Panc1 (cell line): ENCODE measurements around the gene FUOM. TPM values are rescaled to one million over a fixed set of nuclear protein-coding genes. Genes with fewer than 3 reads are reported as not detected.

ENCODE experiments used
- ATAC-seq: fragments of 200-7000 bp; cut with Tn5 transposase; 2 replicates; pipeline ENCODE4 v1.9.1; 2020; ENCODE audit warnings: mild to moderate bottlenecking, moderate library complexity
- BruUV-seq: library from RNA; stranded (reverse); fragments of 400-500 nt; replicated peaks from 2 replicates; lab custom pipeline; 2021; lab: Mats Ljungman, UMichigan
- CTCF ChIA-PET: fragments of 300-600 bp; sonication (Branson Sonifier 250); formaldehyde crosslinking; loops from one replicate; lab custom pipeline; 2022; ENCODE audit warnings: antibody characterized with exemption; lab: Charles Lee
- POLR2A ChIA-PET: fragments of 300-600 bp; sonication (Branson Sonifier 250); formaldehyde crosslinking; loops from one replicate; lab custom pipeline; 2022; ENCODE audit warnings: antibody characterized with exemption; lab: Charles Lee
- DNase-seq: peaks from one replicate; pipeline ENCODE4 v3.0.0-alpha.2; 2010; ENCODE audit warnings: low read depth, low spot score
- H3K27ac ChIP-seq: 2 replicates; pipeline ENCODE4 v1.5.1; 2011; ENCODE audit warnings: mild to moderate bottlenecking, low read length, inconsistent platforms
- H3K27me3 ChIP-seq: fragments of 200-500 bp; sonication (Bioruptor generic); 2 replicates; pipeline ENCODE4 v1.6.0; 2014; ENCODE audit warnings: low read length, inconsistent platforms; ENCODE audit not compliant: control insufficient read depth, insufficient read depth
- H3K36me3 ChIP-seq: fragments of 200-500 bp; sonication (Bioruptor generic); 2 replicates; pipeline ENCODE4 v1.5.1; 2014; ENCODE audit warnings: inconsistent platforms, mild to moderate bottlenecking, low read length, moderate library complexity; ENCODE audit not compliant: control insufficient read depth, insufficient read depth
- H3K4me1 ChIP-seq: 2 replicates; pipeline ENCODE4 v1.5.1; 2011; ENCODE audit warnings: inconsistent platforms, mild to moderate bottlenecking, low read length, moderate library complexity; ENCODE audit not compliant: control insufficient read depth, insufficient read depth
- H3K4me3 ChIP-seq, 2 experiments: 2 replicates each; pipeline ENCODE4 v1.5.1; 2011 to 2012; ENCODE audit warnings: low read depth in 2 of 2, low read length in 2 of 2, mild to moderate bottlenecking in 2 of 2, inconsistent platforms in 1 of 2, moderate library complexity in 1 of 2
- H3K9me3 ChIP-seq: fragments of 200-500 bp; sonication (Bioruptor generic); 2 replicates; pipeline ENCODE4 v1.5.1; 2014; ENCODE audit warnings: low read depth, mild to moderate bottlenecking, inconsistent platforms, low read length, moderate library complexity; ENCODE audit not compliant: control insufficient read depth, insufficient read depth
- POLR2AphosphoS5 ChIP-seq: IDR thresholded peaks from 2 replicates; pipeline ENCODE4 v1.6.1; 2012; ENCODE audit warnings: mild to moderate bottlenecking, low read depth, low read length, moderate library complexity
- SIN3A ChIP-seq: IDR thresholded peaks from 2 replicates; pipeline ENCODE4 v1.6.1; 2012; ENCODE audit warnings: low read depth, mild to moderate bottlenecking, low read length, moderate library complexity, borderline replicate concordance; ENCODE audit not compliant: insufficient read depth
- TCF7L2 ChIP-seq: IDR thresholded peaks from 2 replicates; pipeline ENCODE4 v1.6.1; 2011; ENCODE audit warnings: mild to moderate bottlenecking, low read depth, low read length, inconsistent platforms
- in situ Hi-C: cut with HindIII; loops from 2 replicates; pipeline ENCODE4 v1.10.0; 2016; ENCODE audit warnings: low sequenced_read_pairs, low pct_unique_long_range_greater_than_20kb
- intact Hi-C: fragments of 100-400 bp; cut with micrococcal nuclease; formaldehyde crosslinking; loops from one replicate; pipeline ENCODE4 v1.10.0; 2022; ENCODE audit not compliant: unreplicated experiment
- total RNA-seq: library from RNA; stranded (reverse); gene quantifications from one replicate; pipeline ENCODE4 v1.2.1, GENCODE V29; 2021; ENCODE audit not compliant: unreplicated experiment
- TF ChIP-seq, protein P1 (sequence below), 2 experiments: IDR thresholded peaks; 2 replicates each; pipeline ENCODE4 v1.6.1; 2011 to 2012; ENCODE audit warnings: low read depth in 2 of 2, control low read depth in 1 of 2, low read length in 1 of 2, mild to moderate bottlenecking in 1 of 2, moderate library complexity in 1 of 2; ENCODE audit not compliant: insufficient read depth in 1 of 2
- TF ChIP-seq, protein P2 (sequence below): fragments of 450-650 bp; IDR thresholded peaks from 2 replicates; pipeline ENCODE4 v1.5.1; 2017; ENCODE audit warnings: mild to moderate bottlenecking

Gene FUOM
- total RNA-seq, 1 experiment from 2014 or later: 39.6 TPM

DNA sequence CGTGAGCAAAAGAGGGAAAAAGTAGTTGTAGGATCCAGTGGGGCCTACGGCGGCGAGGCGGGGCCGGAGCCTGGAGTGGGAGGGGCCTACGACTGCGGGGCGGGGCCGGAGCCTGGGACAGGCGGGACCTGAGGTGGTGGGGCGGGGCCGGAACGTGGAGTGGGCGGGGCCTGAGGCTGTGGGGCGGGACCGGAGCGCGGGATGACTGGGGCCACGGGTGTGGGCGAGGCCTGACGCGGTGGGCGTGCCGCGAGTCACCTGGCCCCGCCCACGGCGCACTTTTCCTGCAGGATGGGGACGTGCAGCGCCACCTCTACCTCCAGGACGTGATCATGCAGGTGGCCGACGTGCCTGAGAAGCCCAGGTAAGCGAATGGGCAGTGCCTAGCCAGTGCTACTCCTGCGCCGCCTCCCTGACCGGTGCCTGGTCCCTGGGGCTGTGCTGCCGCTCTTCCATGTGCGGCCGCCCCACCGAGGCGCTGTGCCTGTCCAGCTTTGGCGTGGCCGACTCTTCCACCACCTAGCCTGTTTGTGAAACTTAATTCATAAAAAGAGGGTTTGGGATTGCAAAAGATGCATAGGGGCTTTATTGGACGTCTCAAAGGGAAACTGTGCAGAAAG is 48.6 kb downstream of the FUOM start:
- intact Hi-C loops: no loop called here
- no peaks in the 10 kb centered on the region for H3K9me3 ChIP-seq
- BruUV-seq: no TSS peak

DNA sequence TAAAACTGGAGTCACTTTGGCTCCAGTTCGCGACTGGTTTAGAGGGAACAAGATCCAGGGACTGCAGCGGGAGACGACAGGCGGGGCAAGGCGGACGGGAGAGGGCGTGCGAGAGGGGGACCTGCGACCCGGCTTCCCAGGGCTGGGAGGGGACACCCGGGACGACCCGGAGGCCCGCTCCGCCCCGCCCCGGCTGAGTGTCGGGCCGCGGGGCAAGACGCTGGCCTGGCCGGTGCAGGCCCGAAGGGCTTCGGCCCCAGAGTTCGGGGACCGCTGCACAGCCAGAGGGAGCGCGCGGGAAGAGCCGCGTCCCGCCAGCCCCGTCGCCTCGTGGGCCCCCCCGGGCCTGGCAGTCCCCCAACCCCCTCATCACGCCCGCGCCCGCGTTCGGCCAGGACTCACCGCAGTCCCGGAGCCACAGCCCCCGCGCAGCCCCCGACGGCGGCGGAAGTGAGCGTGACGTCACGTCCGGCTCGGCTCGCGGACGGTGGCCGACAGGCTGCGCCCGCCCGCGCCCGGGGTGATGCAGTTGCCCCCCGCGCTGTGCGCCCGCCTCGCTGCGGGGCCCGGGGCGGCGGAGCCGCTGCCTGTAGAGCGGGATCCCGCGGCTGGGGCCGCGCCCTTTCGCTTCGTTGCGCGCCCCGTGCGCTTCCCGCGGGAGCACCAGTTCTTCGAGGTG is 49.3 kb downstream of the FUOM start, which contains the start of the genes TUBGCP2 and ZNF511:
Gene TUBGCP2 (minus strand): TSS at position 452 of the 679 bp plus-strand sequence. CDS start 5,931 bp downstream, outside the sequence.
Gene ZNF511 (plus strand): TSS at position 494 of the 679 bp plus-strand sequence. CDS start 30 bp downstream, at position 524.
- H3K4me3 ChIP-seq: peak within 1 kb of the TSS; percentile 90 to 97
- H3K4me1 ChIP-seq: peaks cover 13% of the 10 kb centered on the region; the same call in 1 of the 2 replicates
- H3K36me3 ChIP-seq: peaks cover 4% of the 10 kb centered on the region; the same call in 1 of the 2 replicates
- ATAC-seq (peak; percentile 92), DNase-seq (no peak)
- intact Hi-C loops (no loop called here), in situ Hi-C loops (no loop called here)
- H3K27me3 ChIP-seq: no peaks in the 10 kb centered on the region
- CTCF ChIA-PET: no interaction called here
- peak within 1 kb of the TSS; percentile 85 for H3K27ac ChIP-seq
- POLR2A ChIA-PET: no interaction called here
- H3K9me3 ChIP-seq: no peaks in the 10 kb centered on the region
- TF ChIP-seq, protein P1, sequence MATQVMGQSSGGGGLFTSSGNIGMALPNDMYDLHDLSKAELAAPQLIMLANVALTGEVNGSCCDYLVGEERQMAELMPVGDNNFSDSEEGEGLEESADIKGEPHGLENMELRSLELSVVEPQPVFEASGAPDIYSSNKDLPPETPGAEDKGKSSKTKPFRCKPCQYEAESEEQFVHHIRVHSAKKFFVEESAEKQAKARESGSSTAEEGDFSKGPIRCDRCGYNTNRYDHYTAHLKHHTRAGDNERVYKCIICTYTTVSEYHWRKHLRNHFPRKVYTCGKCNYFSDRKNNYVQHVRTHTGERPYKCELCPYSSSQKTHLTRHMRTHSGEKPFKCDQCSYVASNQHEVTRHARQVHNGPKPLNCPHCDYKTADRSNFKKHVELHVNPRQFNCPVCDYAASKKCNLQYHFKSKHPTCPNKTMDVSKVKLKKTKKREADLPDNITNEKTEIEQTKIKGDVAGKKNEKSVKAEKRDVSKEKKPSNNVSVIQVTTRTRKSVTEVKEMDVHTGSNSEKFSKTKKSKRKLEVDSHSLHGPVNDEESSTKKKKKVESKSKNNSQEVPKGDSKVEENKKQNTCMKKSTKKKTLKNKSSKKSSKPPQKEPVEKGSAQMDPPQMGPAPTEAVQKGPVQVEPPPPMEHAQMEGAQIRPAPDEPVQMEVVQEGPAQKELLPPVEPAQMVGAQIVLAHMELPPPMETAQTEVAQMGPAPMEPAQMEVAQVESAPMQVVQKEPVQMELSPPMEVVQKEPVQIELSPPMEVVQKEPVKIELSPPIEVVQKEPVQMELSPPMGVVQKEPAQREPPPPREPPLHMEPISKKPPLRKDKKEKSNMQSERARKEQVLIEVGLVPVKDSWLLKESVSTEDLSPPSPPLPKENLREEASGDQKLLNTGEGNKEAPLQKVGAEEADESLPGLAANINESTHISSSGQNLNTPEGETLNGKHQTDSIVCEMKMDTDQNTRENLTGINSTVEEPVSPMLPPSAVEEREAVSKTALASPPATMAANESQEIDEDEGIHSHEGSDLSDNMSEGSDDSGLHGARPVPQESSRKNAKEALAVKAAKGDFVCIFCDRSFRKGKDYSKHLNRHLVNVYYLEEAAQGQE (IDR thresholded peaks at IDR 0.05; ENCODE audit: insufficient read depth in 1 of 2, low read depth in 2 of 2, low read length in 1 of 2): 0 out of 4 replicates have a peak, but pooled peaks of 1 of the 2 experiments have one; percentile 7
- TF ChIP-seq SIN3A (peak; percentile 91; the same call in 1 of the 2 replicates), TCF7L2 (no peak; the same call in 1 of the 2 replicates), POLR2AphosphoS5 (peak; percentile 67; the same call in 1 of the 2 replicates)
- no TSS peak for BruUV-seq

More for the DNA sequence above, 48.6 kb downstream of the FUOM start:
- ChIA-PET CTCF (no interaction called here), POLR2A (no interaction called here)
- Histone ChIP-seq H3K4me1 (peaks cover 13% of the 10 kb centered on the region; the same call in 1 of the 2 replicates), H3K27me3 (no peaks in the 10 kb centered on the region), H3K27ac (peak overlapping the region; percentile 85), H3K4me3 (peak overlapping the region; percentile 90 to 97), H3K36me3 (peaks cover 4% of the 10 kb centered on the region; the same call in 1 of the 2 replicates)
- DNase-seq: no peak
- TF ChIP-seq, protein P1 (IDR thresholded peaks at IDR 0.05; ENCODE audit: insufficient read depth in 1 of 2, low read depth in 2 of 2, low read length in 1 of 2): peak in 1 of 2 experiments; percentile 22; a peak in 1 of 4 replicates
- TF ChIP-seq TCF7L2 (no peak), SIN3A (no peak)
- TF ChIP-seq, protein P2, sequence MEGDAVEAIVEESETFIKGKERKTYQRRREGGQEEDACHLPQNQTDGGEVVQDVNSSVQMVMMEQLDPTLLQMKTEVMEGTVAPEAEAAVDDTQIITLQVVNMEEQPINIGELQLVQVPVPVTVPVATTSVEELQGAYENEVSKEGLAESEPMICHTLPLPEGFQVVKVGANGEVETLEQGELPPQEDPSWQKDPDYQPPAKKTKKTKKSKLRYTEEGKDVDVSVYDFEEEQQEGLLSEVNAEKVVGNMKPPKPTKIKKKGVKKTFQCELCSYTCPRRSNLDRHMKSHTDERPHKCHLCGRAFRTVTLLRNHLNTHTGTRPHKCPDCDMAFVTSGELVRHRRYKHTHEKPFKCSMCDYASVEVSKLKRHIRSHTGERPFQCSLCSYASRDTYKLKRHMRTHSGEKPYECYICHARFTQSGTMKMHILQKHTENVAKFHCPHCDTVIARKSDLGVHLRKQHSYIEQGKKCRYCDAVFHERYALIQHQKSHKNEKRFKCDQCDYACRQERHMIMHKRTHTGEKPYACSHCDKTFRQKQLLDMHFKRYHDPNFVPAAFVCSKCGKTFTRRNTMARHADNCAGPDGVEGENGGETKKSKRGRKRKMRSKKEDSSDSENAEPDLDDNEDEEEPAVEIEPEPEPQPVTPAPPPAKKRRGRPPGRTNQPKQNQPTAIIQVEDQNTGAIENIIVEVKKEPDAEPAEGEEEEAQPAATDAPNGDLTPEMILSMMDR: no peak; the same call in 1 of the 2 replicates
- in situ Hi-C loops: no loop called here
- peak; percentile 90 for ATAC-seq
